C4-2B (cell line): Measurements from ENCODE around the gene ARHGEF28.

Experiments
- CTCF ChIP-seq: fragments of 450-650 bp; conservative IDR thresholded peaks from 2 replicates; pipeline ENCODE4 v1.5.1; 2017; ENCODE audit warnings: mild to moderate bottlenecking
- ZFX ChIP-seq: fragments of 450-650 bp; IDR thresholded peaks from 2 replicates; pipeline ENCODE4 v1.6.1; 2017

DNA sequence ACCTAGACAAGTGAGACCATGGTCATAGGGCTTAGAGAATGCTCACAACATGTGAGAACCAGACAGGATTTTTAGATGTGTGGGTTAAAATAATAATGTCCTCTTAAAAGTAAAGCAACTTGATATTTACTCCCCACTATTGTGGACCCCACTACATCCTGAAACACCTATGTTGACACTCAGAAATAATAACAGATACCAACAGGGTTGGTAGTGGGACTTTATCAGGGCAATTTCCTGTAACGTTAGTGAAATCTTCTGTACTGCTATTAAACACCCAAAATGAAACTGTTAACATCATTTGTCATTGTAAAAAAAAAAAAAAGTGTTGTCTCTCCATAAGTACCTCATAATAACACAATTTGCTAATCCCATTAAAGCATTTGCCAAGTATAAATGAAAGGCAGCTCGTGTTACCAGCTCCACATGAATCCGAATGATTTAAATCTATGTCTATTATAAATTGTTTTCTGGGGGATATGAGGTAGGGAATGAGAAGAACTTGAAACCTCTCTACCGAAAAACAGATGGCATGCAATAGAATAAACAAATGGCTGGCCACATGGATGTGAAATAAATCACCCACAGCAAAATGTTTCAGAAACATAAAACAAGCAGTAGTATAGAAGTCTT is 285.9 kb downstream of the ARHGEF28 start:
- TF ChIP-seq CTCF (no peak), ZFX (no peak)
